Subcutaneous adipose tissue (tissue), 4 donors: ENCODE measurements around the gene GAA. TPM values are rescaled to one million over a fixed set of nuclear protein-coding genes. Genes with fewer than 3 reads are reported as not detected.

Experiments used
- CTCF ChIP-seq: fragments of 450-650 bp; IDR thresholded peaks from one replicate; pipeline ENCODE4 v1.5.1; 2016; ENCODE audit warnings: low read depth, mild to moderate bottlenecking, control low read depth, antibody characterized with exemption, moderate library complexity
- total RNA-seq, 4 donors: library from RNA; depleted of rRNA; stranded (reverse); fragments of >200 nt; gene quantifications; one replicate each; pipeline ENCODE4 v1.1.0, GENCODE V29; 2016

The GAA gene
- total RNA-seq, 4 donors from 2014 or later = 43.4 to 123 (median 60.2) TPM

- no peak for TF ChIP-seq CTCF
Measured at GRCh38 chr17:80086081-80086480, 15.3 kb upstream of the GAA start.

- TF ChIP-seq CTCF = no peak
Measured at GRCh38 chr17:80086616-80087015, 14.8 kb upstream of the GAA start.

- no peak for TF ChIP-seq CTCF
Measured at GRCh38 chr17:80087346-80088265, 13.8 kb upstream of the GAA start.

GRCh38 chr17:80089762-80090161, 11.6 kb upstream of the GAA start:
- no peak for TF ChIP-seq CTCF

GRCh38 chr17:80091376-80091775, 10.0 kb upstream of the GAA start:
- no peak for TF ChIP-seq CTCF

- TF ChIP-seq CTCF = no peak
Measured at GRCh38 chr17:80092959-80093358, 8.4 kb upstream of the GAA start.

GRCh38 chr17:80095038-80095843, 6.1 kb upstream of the GAA start:
- TF ChIP-seq CTCF = no peak
